ENCODE measurements around the gene ECM1. TPM values are rescaled to one million over a fixed set of nuclear protein-coding genes. Genes with fewer than 3 reads are reported as not detected.

Gene ECM1
- total RNA-seq, 2 experiments from 2014 or later: 2.0 to 3.8 TPM

DNA sequence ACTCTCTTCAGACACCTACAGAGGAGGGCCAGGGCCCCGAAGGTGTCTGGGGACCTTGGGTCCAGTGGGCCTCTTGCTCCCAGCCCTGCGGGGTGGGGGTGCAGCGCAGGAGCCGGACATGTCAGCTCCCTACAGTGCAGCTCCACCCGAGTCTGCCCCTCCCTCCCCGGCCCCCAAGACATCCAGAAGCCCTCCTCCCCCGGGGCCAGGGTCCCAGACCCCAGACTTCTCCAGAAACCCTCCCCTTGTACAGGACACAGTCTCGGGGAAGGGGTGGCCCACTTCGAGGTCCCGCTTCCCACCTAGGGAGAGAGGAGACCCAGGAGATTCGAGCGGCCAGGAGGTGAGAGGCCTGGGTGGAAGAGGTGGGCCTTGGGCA is 45.0 kb downstream of the ECM1 start:
- Histone ChIP-seq H3K9me2 (ENCODE audit: insufficient read depth, low read length) (no peaks in the 10 kb centered on the region), H3K4me1 (ENCODE audit: insufficient read depth, low read length, poor library complexity, severe bottlenecking) (peaks cover 9% of the 10 kb centered on the region), H3K27ac (ENCODE audit: low read depth, low read length, poor library complexity, severe bottlenecking) (no peak overlapping the region), H3K4me2 (ENCODE audit: low read length) (no peak overlapping the region), H4K20me1 (ENCODE audit: insufficient read depth, low read length) (no peaks in the 10 kb centered on the region), H2AFZ (ENCODE audit: low read length) (no peak overlapping the region), H3K4me3 (ENCODE audit: low read depth, low read length, poor library complexity, severe bottlenecking) (no peak overlapping the region), H3K9me3 (ENCODE audit: low read length) (no peaks in the 10 kb centered on the region), H3K36me3 (ENCODE audit: insufficient read depth, low read length) (no peaks in the 10 kb centered on the region), H3K79me2 (ENCODE audit: insufficient read depth, low read depth, low read length) (no peaks in the 10 kb centered on the region)
- TF ChIP-seq, protein P1, sequence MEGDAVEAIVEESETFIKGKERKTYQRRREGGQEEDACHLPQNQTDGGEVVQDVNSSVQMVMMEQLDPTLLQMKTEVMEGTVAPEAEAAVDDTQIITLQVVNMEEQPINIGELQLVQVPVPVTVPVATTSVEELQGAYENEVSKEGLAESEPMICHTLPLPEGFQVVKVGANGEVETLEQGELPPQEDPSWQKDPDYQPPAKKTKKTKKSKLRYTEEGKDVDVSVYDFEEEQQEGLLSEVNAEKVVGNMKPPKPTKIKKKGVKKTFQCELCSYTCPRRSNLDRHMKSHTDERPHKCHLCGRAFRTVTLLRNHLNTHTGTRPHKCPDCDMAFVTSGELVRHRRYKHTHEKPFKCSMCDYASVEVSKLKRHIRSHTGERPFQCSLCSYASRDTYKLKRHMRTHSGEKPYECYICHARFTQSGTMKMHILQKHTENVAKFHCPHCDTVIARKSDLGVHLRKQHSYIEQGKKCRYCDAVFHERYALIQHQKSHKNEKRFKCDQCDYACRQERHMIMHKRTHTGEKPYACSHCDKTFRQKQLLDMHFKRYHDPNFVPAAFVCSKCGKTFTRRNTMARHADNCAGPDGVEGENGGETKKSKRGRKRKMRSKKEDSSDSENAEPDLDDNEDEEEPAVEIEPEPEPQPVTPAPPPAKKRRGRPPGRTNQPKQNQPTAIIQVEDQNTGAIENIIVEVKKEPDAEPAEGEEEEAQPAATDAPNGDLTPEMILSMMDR (conservative IDR thresholded peaks at IDR 0.05; ENCODE audit: low read length): no peak
- ChIA-PET CTCF (ENCODE audit: unreplicated experiment) (no interaction called here), POLR2A (no interaction called here)
- no peak for DNase-seq (ENCODE audit: low spot score)
- BruUV-seq (replicated peaks): no TSS peak
- intact Hi-C loops (cut with micrococcal nuclease; ENCODE audit: unreplicated experiment): no loop called here

DNA sequence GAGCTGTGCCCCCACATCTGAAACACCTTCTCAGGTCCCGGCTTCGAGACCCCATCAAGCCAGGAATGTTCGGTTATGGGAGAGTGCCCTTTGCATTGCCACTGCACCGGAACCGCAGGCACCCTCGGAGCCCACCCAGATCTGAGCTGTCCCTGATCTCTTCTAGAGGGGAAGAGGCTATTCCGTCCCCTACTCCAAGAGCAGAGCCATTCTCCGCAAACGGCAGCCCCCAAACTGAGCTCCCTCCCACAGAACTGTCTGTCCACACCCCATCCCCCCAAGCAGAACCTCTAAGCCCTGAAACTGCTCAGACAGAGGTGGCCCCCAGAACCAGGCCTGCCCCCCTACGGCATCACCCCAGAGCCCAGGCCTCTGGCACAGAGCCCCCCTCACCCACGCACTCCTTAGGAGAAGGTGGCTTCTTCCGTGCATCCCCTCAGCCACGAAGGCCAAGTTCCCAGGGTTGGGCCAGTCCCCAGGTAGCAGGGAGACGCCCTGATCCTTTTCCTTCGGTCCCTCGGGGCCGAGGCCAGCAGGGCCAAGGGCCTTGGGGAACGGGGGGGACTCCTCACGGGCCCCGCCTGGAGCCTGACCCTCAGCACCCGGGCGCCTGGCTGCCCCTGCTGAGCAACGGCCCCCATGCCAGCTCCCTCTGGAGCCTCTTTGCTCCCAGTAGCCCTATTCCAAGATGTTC is 45.6 kb downstream of the ECM1 start:
- Histone ChIP-seq H3K9me3 (ENCODE audit: low read length) (no peaks in the 10 kb centered on the region), H3K9me2 (ENCODE audit: insufficient read depth, low read length) (no peaks in the 10 kb centered on the region), H3K27ac (ENCODE audit: low read depth, low read length, poor library complexity, severe bottlenecking) (no peak overlapping the region), H2AFZ (ENCODE audit: low read length) (no peak overlapping the region), H3K4me3 (ENCODE audit: low read depth, low read length, poor library complexity, severe bottlenecking) (no peak overlapping the region), H4K20me1 (ENCODE audit: insufficient read depth, low read length) (no peaks in the 10 kb centered on the region), H3K4me1 (ENCODE audit: insufficient read depth, low read length, poor library complexity, severe bottlenecking) (peaks cover 7% of the 10 kb centered on the region), H3K36me3 (ENCODE audit: insufficient read depth, low read length) (no peaks in the 10 kb centered on the region), H3K79me2 (ENCODE audit: insufficient read depth, low read depth, low read length) (no peaks in the 10 kb centered on the region), H3K4me2 (ENCODE audit: low read length) (no peak overlapping the region)
- CTCF ChIA-PET (ENCODE audit: unreplicated experiment): interaction anchor here (0.6 kb wide), 1 partner anchor 76 kb away, joined by 3 read pairs; the partner anchor contains the start of gene ENSA
- TF ChIP-seq EZH2phosphoT487 (IDR thresholded peaks at IDR 0.05; ENCODE audit: borderline replicate concordance, low read depth, low read length): no peak
- TF ChIP-seq, protein P1 (conservative IDR thresholded peaks at IDR 0.05; ENCODE audit: low read length): no peak
- intact Hi-C loops (cut with micrococcal nuclease; ENCODE audit: unreplicated experiment): no loop called here
- BruUV-seq (replicated peaks): no TSS peak
- DNase-seq (ENCODE audit: low spot score): no peak
- POLR2A ChIA-PET: no interaction called here

DNA sequence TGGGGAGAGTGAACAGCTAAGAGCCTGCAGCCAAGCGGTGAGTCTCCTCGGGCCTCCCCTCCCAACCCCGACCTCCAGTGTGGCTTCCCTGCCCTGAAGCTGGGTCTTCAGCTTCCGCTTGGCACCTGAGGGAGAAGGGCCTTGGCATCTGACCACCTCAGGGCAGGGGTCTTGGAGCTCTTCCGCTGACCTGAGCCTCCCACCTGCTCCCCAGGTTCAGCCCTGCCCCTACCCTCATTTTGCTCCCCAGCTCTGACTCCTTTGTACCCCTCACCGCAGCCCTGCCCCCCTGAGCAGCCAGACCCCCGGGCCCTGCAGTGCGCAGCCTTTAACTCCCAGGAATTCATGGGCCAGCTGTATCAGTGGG is 46.2 kb downstream of the ECM1 start:
- POLR2A ChIA-PET: no interaction called here
- Histone ChIP-seq H4K20me1 (ENCODE audit: insufficient read depth, low read length) (no peaks in the 10 kb centered on the region), H2AFZ (ENCODE audit: low read length) (no peak overlapping the region), H3K4me2 (ENCODE audit: low read length) (no peak overlapping the region), H3K4me1 (ENCODE audit: insufficient read depth, low read length, poor library complexity, severe bottlenecking) (peaks cover 3% of the 10 kb centered on the region), H3K9me3 (ENCODE audit: low read length) (no peaks in the 10 kb centered on the region), H3K27ac (ENCODE audit: low read depth, low read length, poor library complexity, severe bottlenecking) (no peak overlapping the region), H3K9me2 (ENCODE audit: insufficient read depth, low read length) (no peaks in the 10 kb centered on the region), H3K36me3 (ENCODE audit: insufficient read depth, low read length) (no peaks in the 10 kb centered on the region), H3K79me2 (ENCODE audit: insufficient read depth, low read depth, low read length) (no peaks in the 10 kb centered on the region), H3K4me3 (ENCODE audit: low read depth, low read length, poor library complexity, severe bottlenecking) (no peak overlapping the region)
- intact Hi-C loops (cut with micrococcal nuclease; ENCODE audit: unreplicated experiment): no loop called here
- TF ChIP-seq, protein P1 (conservative IDR thresholded peaks at IDR 0.05; ENCODE audit: low read length): no peak
- no peak for TF ChIP-seq EZH2phosphoT487 (IDR thresholded peaks at IDR 0.05; ENCODE audit: borderline replicate concordance, low read depth, low read length)
- CTCF ChIA-PET (ENCODE audit: unreplicated experiment): interaction anchor here (0.6 kb wide), 1 partner anchor 75 kb away, joined by 3 read pairs; the partner anchor contains the start of gene ENSA
- DNase-seq (ENCODE audit: low spot score): no peak
- BruUV-seq (replicated peaks): no TSS peak

Data from OCI-LY7 (cell line).